ENCODE measurements around the gene PUSL1.

DNA sequence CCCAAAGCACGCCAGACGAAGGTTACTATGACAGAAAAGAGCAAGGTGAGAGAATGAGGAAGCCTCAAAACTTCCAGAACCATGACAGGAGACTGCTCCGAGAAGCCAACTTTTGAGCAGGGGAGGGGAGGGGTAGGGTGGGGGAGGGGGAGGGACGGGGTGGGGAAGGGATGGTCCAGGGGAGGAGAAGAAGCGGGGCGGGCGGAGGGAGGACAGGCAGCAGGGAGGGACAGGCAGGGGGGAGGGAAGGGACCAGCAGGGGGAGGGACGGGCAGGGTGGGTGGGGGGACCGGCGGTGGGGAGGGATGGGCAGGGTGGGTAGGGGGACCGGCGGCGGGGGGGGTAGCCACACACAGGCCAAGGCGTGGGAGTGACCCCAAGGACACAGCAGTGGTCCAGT is 14.0 kb downstream of the PUSL1 start:
- TF ChIP-seq, protein P1, sequence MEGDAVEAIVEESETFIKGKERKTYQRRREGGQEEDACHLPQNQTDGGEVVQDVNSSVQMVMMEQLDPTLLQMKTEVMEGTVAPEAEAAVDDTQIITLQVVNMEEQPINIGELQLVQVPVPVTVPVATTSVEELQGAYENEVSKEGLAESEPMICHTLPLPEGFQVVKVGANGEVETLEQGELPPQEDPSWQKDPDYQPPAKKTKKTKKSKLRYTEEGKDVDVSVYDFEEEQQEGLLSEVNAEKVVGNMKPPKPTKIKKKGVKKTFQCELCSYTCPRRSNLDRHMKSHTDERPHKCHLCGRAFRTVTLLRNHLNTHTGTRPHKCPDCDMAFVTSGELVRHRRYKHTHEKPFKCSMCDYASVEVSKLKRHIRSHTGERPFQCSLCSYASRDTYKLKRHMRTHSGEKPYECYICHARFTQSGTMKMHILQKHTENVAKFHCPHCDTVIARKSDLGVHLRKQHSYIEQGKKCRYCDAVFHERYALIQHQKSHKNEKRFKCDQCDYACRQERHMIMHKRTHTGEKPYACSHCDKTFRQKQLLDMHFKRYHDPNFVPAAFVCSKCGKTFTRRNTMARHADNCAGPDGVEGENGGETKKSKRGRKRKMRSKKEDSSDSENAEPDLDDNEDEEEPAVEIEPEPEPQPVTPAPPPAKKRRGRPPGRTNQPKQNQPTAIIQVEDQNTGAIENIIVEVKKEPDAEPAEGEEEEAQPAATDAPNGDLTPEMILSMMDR (IDR thresholded peaks at IDR 0.05; ENCODE audit: extremely low read depth in 1 of 2, insufficient read depth in 1 of 2, low read depth in 1 of 2, low read length in 2 of 2) = no peak
- TF ChIP-seq POLR2AphosphoS5 (IDR thresholded peaks at IDR 0.05; ENCODE audit: insufficient read depth, low read depth, low read length) (no peak), FOS (IDR thresholded peaks at IDR 0.05; ENCODE audit: borderline replicate concordance, insufficient read depth, low read length) (no peak), EZH2 (IDR thresholded peaks at IDR 0.05; ENCODE audit: borderline replicate concordance, low read depth, low read length, severe bottlenecking) (no peak), POLR2A (IDR thresholded peaks at IDR 0.05; ENCODE audit: low read depth, low read length) (no peak)
- TF ChIP-seq, protein P2, sequence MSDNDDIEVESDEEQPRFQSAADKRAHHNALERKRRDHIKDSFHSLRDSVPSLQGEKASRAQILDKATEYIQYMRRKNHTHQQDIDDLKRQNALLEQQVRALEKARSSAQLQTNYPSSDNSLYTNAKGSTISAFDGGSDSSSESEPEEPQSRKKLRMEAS (IDR thresholded peaks at IDR 0.05; ENCODE audit: insufficient read depth, insufficient read length) = no peak
